ENCODE data around the gene WNT8A.

DNA sequence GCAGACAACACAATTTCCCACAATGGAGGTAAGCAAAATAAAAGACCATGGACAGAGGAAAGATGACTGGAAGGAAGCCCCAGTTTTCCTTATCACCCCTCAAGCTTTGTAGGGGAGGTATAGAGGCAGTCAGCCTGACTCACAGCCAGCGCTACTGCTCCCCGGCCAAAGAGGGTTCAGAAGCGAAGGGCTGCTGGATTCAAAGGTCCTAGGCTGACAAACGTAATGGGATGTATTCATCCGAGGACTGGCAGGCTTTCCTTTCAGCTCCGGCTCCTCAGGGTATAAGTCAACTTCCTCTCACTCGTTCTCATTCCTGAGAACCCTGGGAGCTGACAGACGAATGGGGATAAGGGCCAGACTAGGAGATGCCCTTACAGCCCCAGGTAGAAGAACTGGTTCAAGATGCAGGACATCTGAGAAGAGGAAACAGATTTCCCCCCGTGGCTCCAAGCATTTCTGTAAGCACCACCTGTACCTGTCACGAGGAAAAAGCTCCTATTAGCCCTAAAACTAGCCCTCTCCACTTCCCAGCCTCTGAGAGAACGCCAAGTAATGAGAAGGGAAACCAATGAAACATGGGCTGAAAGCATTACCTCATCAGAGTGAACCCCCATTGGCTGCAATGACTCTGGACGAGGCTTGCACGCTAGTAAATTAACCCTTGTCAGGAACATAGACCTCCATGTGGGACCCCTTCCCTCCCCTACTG lies 28.8 kb upstream of the WNT8A start:
- no peak for TF ChIP-seq PATZ1 (CRISPR knock-in tag; IDR thresholded peaks at IDR 0.05; ENCODE audit: borderline replicate concordance)
- TF ChIP-seq CREB5 (CRISPR knock-in tag; IDR thresholded peaks at IDR 0.05; ENCODE audit: low read depth): no peak

Measured in SK-N-SH treated with all-trans-retinoic acid at 6 μM for 48 hours (cell line).